Thyroid gland (tissue), 4 donors: Measurements from ENCODE around the gene HAUS6.

ENCODE experiments used
- CTCF ChIP-seq, 6 experiments: fragments of 200-600 bp in 3 of 6; fragments of 450-650 bp in 3 of 6; sonication (generic) in 3 of 6; IDR thresholded peaks; one replicate each; pipeline ENCODE4 v1.5.1; 2016 to 2019; ENCODE audit warnings: antibody characterized with exemption in 6 of 6, mild to moderate bottlenecking in 2 of 6, inconsistent platforms in 1 of 6, moderate library complexity in 1 of 6
- POLR2A ChIP-seq, 2 donors: fragments of 450-650 bp; IDR thresholded peaks; one replicate each; pipeline ENCODE4 v1.6.1; 2017; ENCODE audit warnings: antibody characterized with exemption in 2 of 2, mild to moderate bottlenecking in 2 of 2, moderate library complexity in 1 of 2

- TF ChIP-seq CTCF (IDR thresholded peaks at IDR 0.05) (no peak), POLR2A (IDR thresholded peaks at IDR 0.05) (no peak)
These were observed 27.9 kb downstream of the HAUS6 start for GRCh38 chr9:19074836-19075235.
